ENCODE results near the gene GSE1.

The GSE1 gene

GRCh38 chr16:85621698-85622428, 8.7 kb downstream of the GSE1 start:
- DNase-seq: no peak

DNA sequence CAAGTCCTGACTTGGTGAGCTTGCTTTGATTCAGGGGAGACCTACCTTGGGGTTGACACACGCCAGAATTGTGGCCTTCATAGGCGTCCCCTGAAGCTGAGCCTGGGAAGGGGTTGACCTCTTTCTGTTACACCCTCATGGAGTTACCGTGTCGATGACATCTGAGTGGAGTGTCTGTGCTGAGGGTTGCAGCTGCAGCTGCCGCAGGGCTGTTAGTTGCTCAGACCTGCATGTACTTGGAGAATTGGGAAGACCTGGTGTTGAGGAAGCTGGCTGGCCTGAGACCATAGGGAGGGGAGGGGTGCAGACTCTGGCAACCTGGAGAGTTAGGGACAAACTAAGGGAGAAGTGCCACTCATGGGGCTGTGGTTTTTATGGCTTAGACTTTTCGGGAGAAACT, 9.6 kb downstream of the GSE1 start:
- DNase-seq: no peak

- DNase-seq: no peak
Measured at GRCh38 chr16:85623250-85623649, 10.1 kb downstream of the GSE1 start.

DNA sequence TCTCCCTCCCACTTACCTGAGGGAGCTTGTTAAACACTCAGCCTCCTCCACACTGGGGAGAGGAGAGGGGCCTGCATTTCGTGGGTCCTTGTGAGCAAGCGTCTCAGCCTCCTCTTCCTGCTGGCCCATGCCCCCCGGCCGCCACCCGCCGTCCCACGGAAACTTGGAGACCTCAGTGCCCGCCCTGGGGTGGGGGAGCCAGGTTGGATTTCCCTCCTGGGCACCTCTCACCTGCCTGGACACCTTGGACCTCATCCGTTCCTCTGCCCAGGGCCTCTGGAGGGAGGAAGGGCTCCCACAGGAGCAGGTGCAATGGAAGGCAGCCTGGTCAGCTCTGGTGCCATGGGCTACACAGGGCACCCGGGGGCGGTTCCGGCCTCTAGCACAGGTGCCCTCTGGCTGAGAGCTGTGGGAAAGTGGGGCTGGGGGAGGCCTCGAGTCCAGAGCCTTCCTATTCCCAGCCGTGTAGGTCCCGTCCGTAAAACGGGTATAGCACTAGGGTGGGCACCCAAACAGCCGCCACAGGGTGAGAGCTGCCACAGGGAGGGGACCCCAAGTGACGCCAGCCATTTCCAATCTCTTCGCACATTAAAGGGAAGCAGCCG, 11.0 kb downstream of the GSE1 start:
- no peak for DNase-seq

GRCh38 chr16:85624646-85625045, 11.5 kb downstream of the GSE1 start:
- DNase-seq: no peak

DNA sequence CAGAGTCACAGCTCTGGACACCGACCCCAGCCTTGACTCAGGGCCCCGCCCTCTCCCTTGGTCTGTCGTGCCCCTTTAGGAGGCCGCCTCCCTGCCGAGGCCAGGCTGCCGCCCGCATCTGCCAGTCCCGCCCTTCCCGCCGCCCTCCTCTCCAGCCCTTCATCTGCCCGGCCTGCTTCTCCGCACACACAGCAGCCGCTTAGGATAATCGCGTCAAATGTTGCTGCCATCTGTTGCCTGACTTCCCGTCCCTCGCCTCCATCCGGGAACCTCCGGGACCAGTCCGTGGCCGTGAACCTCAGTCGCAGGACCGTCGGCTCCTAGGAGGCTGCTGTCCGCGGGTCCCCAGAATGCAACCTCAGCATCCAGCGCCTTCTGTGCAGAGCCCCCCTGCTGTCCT, 11.9 kb downstream of the GSE1 start:
- no peak for DNase-seq

GRCh38 chr16:85625485-85626117, 12.5 kb downstream of the GSE1 start:
- no peak for DNase-seq

DNA sequence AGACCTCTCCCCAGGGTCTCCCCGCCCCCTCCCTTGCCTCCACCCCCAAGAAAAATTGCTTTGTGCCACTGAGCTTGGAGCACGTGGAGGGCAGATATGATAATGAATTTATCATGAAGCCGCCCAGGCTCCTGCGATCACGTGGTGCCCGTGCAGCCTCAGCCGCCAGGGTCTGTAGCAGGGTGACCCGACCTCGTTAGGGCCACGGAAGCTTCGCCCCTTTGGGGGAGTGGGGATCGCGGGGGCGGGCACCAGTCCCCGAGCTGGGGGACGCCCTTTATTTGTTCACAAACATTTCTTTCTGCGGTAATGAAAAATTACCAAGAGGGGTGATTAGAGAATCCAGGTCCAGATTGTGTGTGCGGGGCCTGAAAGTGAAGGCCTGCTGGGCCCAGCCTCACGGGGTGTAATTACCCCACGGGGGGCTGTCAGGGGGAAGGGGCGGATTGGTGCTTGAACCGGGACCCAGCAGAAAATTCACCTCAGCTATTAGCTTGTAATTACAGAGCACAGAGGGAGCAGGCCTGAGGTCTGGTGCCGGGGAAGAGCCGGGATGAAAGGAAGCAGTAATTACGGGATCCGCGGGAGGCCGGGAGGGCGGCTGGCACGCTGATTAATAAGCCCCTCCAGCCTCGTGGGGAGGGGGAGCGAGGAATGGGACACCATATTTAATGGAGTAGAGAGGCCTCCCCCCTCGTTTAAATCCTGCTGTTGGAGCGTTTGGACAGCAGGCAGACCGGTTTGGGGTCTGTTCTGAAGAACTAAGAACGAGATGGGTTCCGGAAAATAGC, 13.3 kb downstream of the GSE1 start:
- no peak for DNase-seq

DNA sequence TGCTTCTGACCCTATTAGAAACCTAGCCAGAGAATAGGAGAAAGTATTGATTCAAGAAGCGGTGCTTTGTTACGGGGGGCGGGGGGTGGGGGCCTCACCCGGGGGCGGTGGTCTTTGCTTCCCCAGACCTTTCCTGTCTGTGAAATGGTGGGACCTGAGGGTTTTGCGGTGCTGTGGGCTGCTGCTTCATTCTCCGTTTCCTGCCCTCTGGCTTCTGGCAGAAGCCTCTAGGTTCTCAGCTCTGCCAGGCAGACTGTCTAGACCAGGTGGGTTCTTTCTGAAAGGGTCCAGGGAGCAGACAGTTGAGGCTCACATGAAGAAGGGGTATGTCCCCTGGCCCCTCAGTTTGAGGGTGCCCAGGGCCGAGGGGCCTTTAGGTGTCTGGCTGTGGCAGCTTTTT, 14.0 kb downstream of the GSE1 start:
- DNase-seq: peak in 1 of 2 donors; percentile 8

- DNase-seq: no peak
Measured at GRCh38 chr16:85627526-85628264, 14.6 kb downstream of the GSE1 start.

GRCh38 chr16:85628265-85628556, 15.1 kb downstream of the GSE1 start:
- no peak for DNase-seq

DNA sequence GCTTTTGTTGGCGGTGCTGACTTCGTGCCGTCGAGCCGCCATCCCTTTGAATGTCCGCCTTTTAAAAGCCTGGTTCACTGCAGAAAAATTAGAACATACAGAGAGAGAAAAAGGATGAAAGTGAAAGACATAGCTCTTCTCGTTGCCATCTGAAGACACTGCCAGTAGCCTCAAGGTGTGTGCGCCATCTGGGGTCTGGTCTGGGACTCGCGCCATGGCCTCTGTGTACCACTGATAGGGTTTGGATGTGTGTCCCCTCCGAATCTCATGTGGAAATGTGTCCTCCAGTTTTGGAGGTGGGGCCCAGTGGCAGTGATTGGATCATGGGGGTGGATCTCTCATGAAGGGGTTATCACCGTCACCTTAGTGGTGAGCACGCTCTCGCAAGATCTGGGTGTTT, 15.5 kb downstream of the GSE1 start:
- no peak for DNase-seq

DNA sequence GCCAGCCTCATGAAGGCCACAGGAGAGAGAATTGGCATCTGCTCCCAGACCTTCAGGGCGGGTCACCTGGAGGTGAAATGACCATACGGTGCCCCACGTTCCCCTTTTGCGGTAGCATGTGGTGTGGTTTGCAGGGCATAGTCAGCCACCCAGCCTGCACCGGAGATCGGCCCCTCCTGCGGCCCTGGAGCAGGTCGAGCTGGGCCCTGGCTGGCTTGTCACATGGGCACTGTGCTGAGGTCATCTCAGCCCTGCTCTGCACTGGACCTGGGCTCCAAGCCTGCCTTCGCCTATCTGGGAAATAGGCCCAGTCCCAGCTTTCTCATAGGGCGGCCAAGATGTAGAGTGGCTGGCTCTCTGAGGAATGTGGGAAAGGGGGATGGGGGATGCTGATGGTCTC, 16.2 kb downstream of the GSE1 start:
- DNase-seq: no peak

DNA sequence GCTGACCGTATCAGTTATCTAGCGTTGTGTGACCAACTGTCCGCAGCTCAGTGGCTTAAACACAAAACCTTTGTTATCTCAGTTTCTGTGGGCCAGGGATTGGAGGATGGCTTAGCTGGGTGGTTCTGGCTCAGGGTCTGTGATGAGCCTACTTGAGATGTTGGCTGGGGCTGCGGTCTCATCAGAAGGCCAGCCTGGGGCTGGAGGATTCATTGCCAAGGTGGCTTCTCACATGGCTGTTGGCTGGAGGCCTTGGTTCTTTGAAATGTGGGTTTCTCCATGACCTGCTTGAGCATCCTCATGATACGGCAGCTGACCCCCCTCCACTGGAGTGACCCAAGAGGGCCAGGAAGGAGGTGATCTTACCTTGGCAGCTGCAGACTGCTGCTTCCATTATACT, 16.7 kb downstream of the GSE1 start:
- DNase-seq: no peak

DNA sequence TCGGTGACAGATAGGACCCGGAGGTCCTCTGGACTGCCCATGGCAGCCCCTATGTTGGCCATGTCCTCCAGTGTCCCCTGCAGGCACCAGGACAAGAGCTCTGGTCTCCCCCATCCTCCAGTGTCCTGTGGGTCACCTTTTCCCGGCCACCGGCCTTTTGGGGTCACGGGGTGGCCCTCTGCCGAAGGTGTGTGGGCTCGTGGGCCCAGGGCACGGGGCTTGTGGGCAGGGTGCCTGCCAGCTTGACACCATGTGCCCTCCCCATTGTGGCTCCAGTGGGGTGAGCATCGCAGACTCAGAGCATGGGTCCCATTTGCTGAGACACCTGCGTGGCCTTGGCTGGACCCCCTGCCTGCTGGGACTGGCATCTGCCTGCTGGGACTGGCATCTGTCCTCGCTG, 18.1 kb downstream of the GSE1 start:
- no peak for DNase-seq

- no peak for DNase-seq
Measured at GRCh38 chr16:85631802-85632393, 18.8 kb downstream of the GSE1 start.

- DNase-seq: no peak
Measured at GRCh38 chr16:85632709-85633437, 19.8 kb downstream of the GSE1 start.

GRCh38 chr16:85633438-85633743, 20.3 kb downstream of the GSE1 start:
- no peak for DNase-seq

GRCh38 chr16:85633888-85634287, 20.8 kb downstream of the GSE1 start:
- DNase-seq: no peak

- no peak for DNase-seq
Measured at GRCh38 chr16:85634747-85635544, 21.8 kb downstream of the GSE1 start.

DNA sequence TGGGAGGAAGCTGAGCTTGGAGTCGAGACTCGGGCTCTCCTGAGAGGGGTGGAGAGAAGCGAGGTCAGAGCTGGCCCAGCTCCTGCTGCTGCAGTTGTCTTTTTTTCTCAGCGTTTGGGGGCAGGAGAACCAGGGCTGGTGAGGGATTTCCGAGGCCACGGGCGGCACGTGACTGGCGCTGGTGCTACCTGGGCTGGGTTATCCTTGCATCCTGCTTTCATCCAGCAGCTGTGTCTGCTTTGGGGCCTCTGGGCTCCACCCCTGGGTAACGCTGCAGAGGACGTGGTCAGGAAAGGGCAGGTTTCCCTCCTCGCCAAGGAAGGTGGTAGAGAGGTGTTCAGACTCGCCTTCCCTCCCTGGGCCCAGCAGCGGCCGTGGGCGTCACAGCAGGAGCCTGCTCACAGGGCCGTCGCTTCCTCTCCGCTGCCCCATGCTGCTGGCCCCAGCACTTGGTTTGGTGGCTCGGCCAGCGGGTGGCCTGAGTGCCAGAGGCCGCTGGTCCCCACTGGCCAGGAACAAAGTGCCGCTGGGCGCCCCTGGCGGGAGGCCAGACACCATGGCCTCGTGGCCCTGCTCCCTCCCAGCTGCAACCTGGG, 22.5 kb downstream of the GSE1 start:
- DNase-seq: no peak
